ENCODE results near the gene SAFB2.
"Not testable (repeated sequence)": the region's sequence is repeated elsewhere in the genome, so short reads cannot be mapped to it uniquely, and the experiment has no call there.

SAFB2 gene

GRCh38 chr19:5632657-5633056 lies 10.1 kb upstream of the SAFB2 start:
- no peak for DNase-seq (ENCODE audit: low read depth, low spot score)

- DNase-seq (ENCODE audit: low read depth, low spot score): no peak
Measured at GRCh38 chr19:5632241-5632612, 9.7 kb upstream of the SAFB2 start.

- no peak for DNase-seq (ENCODE audit: low read depth, low spot score)
Measured at GRCh38 chr19:5631567-5632240, 9.1 kb upstream of the SAFB2 start.

- DNase-seq (ENCODE audit: low read depth, low spot score): no peak
Measured at GRCh38 chr19:5628919-5629481, 6.4 kb upstream of the SAFB2 start.

- no peak for DNase-seq (ENCODE audit: low read depth, low spot score)
Measured at GRCh38 chr19:5628461-5628860, 5.9 kb upstream of the SAFB2 start.

- DNase-seq (ENCODE audit: low read depth, low spot score): no peak
Measured at GRCh38 chr19:5627395-5627904, 4.9 kb upstream of the SAFB2 start.

- no peak for DNase-seq (ENCODE audit: low read depth, low spot score)
Measured at GRCh38 chr19:5625641-5626040, 3.1 kb upstream of the SAFB2 start.

GRCh38 chr19:5624741-5625278 lies 2.2 kb upstream of the SAFB2 start:
- no peak for DNase-seq (ENCODE audit: low read depth, low spot score)

GRCh38 chr19:5624018-5624663 lies 1.6 kb upstream of the SAFB2 start:
- no peak for DNase-seq (ENCODE audit: low read depth, low spot score)

GRCh38 chr19:5623397-5624017 lies 931 bp upstream of the SAFB2 start:
- no peak for DNase-seq (ENCODE audit: low read depth, low spot score)

GRCh38 chr19:5621945-5622464 lies 571 bp downstream of the SAFB2 start:
- no peak for DNase-seq (ENCODE audit: low read depth, low spot score)

- no peak for DNase-seq (ENCODE audit: low read depth, low spot score)
Measured at GRCh38 chr19:5621311-5621944, 1.1 kb downstream of the SAFB2 start.

GRCh38 chr19:5619946-5620345 lies 2.6 kb downstream of the SAFB2 start:
- DNase-seq (ENCODE audit: low read depth, low spot score): no peak

GRCh38 chr19:5618591-5618990 lies 4.0 kb downstream of the SAFB2 start:
- no peak for DNase-seq (ENCODE audit: low read depth, low spot score)

- no peak for DNase-seq (ENCODE audit: low read depth, low spot score)
Measured at GRCh38 chr19:5617080-5617479, 5.5 kb downstream of the SAFB2 start.

- no peak for DNase-seq (ENCODE audit: low read depth, low spot score)
Measured at GRCh38 chr19:5615756-5616327, 6.7 kb downstream of the SAFB2 start.

- DNase-seq (ENCODE audit: low read depth, low spot score): no peak
Measured at GRCh38 chr19:5612891-5613865, 9.4 kb downstream of the SAFB2 start.

- DNase-seq (ENCODE audit: low read depth, low spot score): no peak
Measured at GRCh38 chr19:5609881-5610448, 12.6 kb downstream of the SAFB2 start.

GRCh38 chr19:5608766-5609165 lies 13.8 kb downstream of the SAFB2 start:
- not testable (repeated sequence) for DNase-seq (ENCODE audit: low read depth, low spot score)

- no peak for DNase-seq (ENCODE audit: low read depth, low spot score)
Measured at GRCh38 chr19:5608291-5608690, 14.3 kb downstream of the SAFB2 start.
